ENCODE measurements around the gene RFTN1.
A peak's percentile ranks its signal among the peaks of the same experiment; 100 is the strongest.

RFTN1 gene

DNA sequence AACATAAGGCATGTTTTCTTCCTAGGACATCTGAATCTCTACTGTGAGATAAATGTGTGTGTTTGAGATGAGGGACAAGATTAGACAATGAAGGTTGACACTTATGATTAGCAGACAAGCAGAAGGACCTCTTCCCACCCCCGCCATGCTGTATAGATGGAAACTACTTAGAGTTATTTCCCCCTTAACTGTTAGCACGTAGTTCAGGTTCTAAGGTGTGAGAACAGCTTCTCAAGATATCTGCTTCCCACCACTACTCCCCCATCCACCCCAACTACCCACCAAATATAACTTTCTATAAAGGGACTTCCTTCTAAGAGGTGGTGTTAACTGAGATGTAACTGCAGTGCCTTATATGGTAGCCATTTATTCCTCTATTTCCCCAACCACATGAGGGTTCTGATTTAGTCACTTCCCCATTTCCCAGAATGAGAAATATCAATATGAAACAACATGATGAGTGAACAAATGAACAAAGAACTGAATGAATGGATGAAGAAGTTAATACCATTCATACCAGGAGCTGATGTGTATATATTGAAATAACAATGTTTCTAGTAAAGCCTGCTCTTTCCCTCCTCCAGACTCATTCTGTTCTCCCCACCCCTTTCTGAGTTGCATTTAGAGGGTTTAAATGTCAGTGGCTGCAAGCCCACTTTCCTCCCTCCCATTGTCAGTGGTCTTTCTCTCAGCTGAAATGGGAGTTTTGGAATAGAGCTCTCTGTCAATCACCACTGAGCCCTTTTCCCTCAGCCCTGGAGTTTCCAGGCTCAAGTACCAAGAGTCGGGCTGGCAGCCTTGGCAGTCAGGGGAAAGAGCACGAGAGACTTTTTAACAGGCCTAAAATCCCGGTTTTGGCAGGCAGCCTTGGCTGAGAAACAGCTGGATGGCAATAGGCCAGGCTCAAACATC lies 7.7 kb upstream of the RFTN1 start:
- no peak overlapping the region for H3K27ac Mint-ChIP-seq
- H3K36me3 Mint-ChIP-seq (ENCODE audit: insufficient read depth) = no peaks in the 10 kb centered on the region
- no peaks in the 10 kb centered on the region for H3K27me3 Mint-ChIP-seq
- no peak overlapping the region for H3K4me3 Mint-ChIP-seq
- H3K4me1 Mint-ChIP-seq (ENCODE audit: low read depth in 2 of 2) = peaks cover 11 to 49% of the 10 kb centered on the region in 2 donors
- no peak for DNase-seq
- ATAC-seq (replicated peaks) = peak; percentile 29
- H3K9me3 Mint-ChIP-seq = peaks cover 0 to 2% of the 10 kb centered on the region in 2 donors

DNA sequence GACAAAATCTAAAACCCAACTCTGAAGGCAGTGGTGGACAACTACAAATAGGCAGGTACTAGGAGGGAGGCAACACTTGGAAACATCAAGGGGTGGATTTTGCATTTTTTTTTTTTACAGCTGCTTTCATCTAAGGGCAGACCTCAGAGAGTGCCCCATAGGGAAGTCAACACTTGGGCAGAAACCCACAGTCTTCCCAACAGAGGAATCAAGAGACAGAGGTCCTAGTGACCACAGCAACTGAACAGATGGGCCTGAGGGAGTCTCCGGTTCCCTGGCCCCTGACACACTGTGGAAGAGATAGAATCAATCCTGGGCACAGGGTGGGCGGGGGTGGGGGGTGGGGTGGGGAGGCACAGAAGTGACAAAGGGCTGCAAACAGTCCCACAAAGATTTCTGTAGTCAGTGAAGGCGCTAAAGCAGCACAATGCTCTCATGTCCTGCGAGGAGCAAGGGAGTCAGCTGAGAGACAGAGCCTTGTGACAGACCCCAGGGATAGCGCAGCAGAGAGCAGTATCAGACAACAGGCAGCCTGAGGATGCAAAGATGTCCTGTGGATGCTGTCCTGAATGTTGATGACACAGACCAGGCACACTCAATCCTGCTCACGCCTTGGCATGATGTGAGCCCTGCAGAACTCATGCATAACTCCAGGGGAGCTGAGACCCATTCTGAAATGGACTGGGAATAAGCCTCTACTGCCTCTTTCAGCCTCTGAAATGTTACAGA lies 6.9 kb upstream of the RFTN1 start:
- Mint-ChIP-seq H3K4me1 (ENCODE audit: low read depth in 2 of 2) (peaks cover 18 to 57% of the 10 kb centered on the region in 2 donors), H3K9me3 (peaks cover 0 to 2% of the 10 kb centered on the region in 2 donors), H3K27ac (peak overlapping the region in 1 of 2 donors; percentile 81), H3K36me3 (ENCODE audit: insufficient read depth) (no peaks in the 10 kb centered on the region), H3K27me3 (no peaks in the 10 kb centered on the region), H3K4me3 (peak overlapping the region in 1 of 2 donors; percentile 45)
- DNase-seq (no peak), ATAC-seq (replicated peaks) (no peak)

DNA sequence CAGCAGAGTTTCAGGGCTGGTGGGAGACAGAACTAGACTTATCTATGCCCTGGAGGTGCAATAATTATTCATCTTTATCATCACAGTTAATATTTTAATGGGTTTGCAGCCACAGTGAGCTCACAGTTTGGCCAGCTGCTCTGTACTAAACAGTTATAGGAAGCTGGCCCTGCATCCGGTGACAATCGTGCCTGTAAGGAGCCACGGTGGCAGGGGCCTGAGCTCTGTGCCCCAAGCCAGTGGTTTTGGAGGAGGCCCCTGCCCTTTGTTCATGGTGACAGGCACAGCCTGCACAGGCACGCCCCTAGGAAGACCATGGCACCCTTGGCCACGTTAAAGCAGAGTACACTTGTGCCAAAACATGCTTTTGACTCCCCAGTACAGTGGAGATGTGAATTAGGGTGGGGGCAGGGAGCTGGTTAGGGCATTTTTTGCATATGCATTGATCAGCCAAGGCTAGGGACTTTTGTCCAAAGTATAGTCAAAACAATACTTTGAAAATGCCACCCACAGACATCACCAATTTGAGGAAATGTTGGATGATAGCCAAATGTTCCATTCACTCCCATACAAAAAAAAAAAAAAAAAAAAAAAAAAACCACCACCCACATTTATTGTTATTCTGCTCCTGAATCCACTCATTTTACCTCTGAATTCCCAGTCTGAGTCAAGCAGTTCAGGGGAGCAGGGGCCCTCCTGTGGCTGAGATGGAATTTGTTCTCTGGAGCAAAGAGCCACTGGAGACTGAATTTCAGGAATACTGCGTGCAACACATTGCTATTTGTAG lies 3.4 kb upstream of the RFTN1 start:
- DNase-seq = peak; percentile 15 to 34 (median 25)
- H3K27ac Mint-ChIP-seq = peak overlapping the region; percentile 90 to 99

DNA sequence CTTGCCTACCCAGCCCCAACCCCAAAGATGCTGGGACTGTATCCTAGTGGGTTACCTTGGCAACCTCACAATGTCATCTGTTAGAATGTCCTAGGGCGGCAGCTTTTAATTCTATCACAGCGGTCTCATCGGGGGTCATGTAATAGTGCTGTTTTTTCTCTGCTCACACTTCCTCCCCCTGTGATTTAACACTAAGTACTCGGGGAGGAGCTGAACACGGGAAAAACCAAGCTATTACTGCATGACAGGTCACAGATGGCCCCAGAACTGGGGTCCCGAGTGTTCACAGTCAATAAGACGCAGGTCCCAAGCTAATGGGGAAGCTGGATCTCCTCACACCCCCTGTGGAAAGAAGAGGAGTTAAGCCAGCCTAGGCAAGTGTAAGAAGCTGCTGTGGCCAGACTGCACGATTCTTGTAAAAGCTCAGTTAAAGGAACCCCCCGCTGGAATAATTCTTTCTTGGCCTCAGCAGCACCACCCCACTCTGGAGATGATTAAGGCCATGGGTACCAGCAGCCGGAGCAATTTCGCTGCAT lies 2.5 kb upstream of the RFTN1 start:
- Mint-ChIP-seq H3K36me3 (ENCODE audit: insufficient read depth) (peaks cover 23% of the 10 kb centered on the region), H3K27me3 (no peaks in the 10 kb centered on the region), H3K9me3 (no peaks in the 10 kb centered on the region), H3K4me3 (peak overlapping the region; percentile 92 to 98), H3K27ac (peak overlapping the region; percentile 90 to 99), H3K4me1 (ENCODE audit: low read depth in 2 of 2) (peaks cover 39 to 73% of the 10 kb centered on the region in 2 donors)
- peak; percentile 11 for ATAC-seq (replicated peaks)
- DNase-seq = peak; percentile 17 to 36 (median 18)

More for the DNA sequence above, 3.4 kb upstream of the RFTN1 start:
- peak; percentile 4 for ATAC-seq (replicated peaks)
- Mint-ChIP-seq H3K4me1 (ENCODE audit: low read depth in 2 of 2) (peaks cover 34 to 69% of the 10 kb centered on the region in 2 donors), H3K4me3 (peak overlapping the region; percentile 92 to 98), H3K27me3 (no peaks in the 10 kb centered on the region), H3K9me3 (no peaks in the 10 kb centered on the region), H3K36me3 (ENCODE audit: insufficient read depth) (peaks cover 19% of the 10 kb centered on the region)

DNA sequence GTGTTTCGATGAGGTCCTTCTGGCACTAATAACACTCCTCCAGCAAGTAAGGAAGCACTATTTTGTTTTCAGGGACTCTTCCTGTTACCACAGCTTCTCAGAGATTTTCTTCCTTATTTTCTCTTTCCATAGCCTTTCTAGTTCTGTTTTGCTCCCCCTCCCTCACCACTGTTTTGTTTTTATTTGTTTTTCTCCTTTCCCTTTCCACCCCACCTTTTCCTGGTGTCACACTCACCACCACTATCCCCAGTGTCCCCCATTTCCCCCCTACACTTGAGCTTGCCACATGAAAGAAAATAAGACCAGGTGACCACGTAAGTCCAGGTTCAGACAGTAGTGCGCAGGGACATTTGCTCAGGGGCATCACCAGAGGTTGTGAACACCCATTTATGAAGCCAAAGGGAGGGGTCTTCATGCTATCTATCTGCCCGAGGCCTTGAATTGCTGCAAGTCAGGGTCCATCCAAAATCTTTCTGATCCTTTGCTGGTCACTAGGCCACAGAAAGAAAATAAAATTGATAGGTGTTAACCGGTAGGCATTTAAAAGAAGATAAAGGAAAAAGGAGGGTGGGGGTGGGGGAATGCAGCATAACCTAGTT lies 1.4 kb upstream of the RFTN1 start:
- Mint-ChIP-seq H3K27me3 (no peaks in the 10 kb centered on the region), H3K36me3 (ENCODE audit: insufficient read depth) (peaks cover 24% of the 10 kb centered on the region), H3K4me1 (ENCODE audit: low read depth in 2 of 2) (peaks cover 45 to 76% of the 10 kb centered on the region in 2 donors)

DNA sequence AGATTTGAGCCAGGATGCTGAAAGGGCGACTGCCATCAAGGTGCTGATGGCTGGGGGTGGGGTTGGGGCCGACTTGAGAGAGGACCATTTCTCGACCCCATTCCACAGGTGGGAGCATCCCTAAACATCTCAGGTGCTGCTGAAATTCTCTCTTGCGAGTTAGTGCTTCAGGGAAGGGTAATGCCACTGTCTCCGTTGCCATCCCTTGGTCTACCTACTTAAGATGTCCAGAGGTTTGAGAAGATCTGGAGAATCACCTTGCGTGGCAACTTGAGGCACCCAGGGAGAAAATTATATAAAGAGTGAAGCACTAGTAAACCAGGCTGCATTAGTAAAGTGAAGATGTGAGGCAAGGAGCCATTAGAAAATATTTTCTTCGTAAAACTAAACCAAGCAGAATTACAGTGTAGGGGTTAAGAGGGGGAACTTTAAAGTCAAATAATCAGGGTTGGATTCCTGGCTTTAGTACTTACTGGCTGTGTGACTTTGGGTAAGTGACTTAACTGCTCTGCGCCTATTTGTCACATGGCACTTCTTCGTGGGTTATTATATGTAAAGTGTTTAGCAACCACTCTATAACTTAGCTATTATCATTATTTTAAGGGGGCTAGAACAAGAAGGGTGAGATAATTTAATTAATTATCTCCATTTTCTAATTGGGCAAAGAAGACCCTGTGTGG lies 662 bp upstream of the RFTN1 start:
- Mint-ChIP-seq H3K4me3 (peak overlapping the region; percentile 92 to 98), H3K4me1 (ENCODE audit: low read depth in 2 of 2) (peaks cover 48 to 71% of the 10 kb centered on the region in 2 donors), H3K27ac (peak overlapping the region; percentile 97 to 99), H3K9me3 (no peaks in the 10 kb centered on the region), H3K36me3 (ENCODE audit: insufficient read depth) (peaks cover 27% of the 10 kb centered on the region), H3K27me3 (no peaks in the 10 kb centered on the region)
- no peak for ATAC-seq (replicated peaks)
- no peak for DNase-seq

More for the DNA sequence above, 1.4 kb upstream of the RFTN1 start:
- Mint-ChIP-seq H3K9me3 (no peaks in the 10 kb centered on the region), H3K4me3 (peak overlapping the region; percentile 92 to 98), H3K27ac (peak overlapping the region; percentile 97 to 99)
- ATAC-seq (replicated peaks) (no peak), DNase-seq (no peak)

DNA sequence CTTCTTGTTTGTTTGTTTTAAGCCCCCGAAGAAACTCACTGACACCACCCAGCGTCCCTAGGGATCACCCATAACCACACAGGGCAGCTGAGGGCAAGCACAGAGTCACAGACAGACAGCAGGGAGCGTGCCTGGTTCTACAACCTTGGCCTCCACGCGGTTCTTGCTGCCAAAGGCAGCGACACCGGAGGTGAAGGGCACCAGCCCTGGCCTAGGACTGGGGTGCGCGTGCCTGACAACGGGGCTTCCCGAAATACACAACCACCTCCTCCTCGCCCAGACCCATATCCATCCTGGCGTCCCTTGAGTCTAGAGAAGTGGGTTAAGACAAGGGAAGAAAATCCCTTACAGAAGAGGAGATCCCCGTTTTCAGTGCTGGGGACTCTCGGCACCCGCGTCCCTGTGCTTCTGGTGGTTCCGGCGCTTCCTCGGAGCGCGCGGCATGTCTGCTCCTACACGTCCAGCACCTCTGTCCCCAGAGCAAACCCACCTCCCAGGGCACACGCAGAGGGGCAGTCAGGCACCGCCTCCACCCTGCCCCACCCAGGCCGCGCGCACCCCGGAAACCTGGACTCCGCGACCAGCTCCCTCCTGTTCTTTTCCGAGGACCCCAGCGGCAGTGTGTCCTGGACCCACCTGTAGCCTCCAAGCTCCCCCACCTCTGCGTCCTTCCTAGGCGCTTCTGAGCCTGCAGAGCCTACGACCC lies 911 bp downstream of the RFTN1 start:
- Mint-ChIP-seq H3K4me3 (peak overlapping the region; percentile 92 to 98), H3K36me3 (ENCODE audit: insufficient read depth) (peaks cover 29% of the 10 kb centered on the region), H3K9me3 (no peaks in the 10 kb centered on the region), H3K4me1 (ENCODE audit: low read depth in 2 of 2) (peaks cover 60 to 75% of the 10 kb centered on the region in 2 donors), H3K27me3 (no peaks in the 10 kb centered on the region), H3K27ac (peak overlapping the region; percentile 97 to 99)
- ATAC-seq (replicated peaks) (peak; percentile 44), DNase-seq (peak; percentile 36 to 55 (median 45))

DNA sequence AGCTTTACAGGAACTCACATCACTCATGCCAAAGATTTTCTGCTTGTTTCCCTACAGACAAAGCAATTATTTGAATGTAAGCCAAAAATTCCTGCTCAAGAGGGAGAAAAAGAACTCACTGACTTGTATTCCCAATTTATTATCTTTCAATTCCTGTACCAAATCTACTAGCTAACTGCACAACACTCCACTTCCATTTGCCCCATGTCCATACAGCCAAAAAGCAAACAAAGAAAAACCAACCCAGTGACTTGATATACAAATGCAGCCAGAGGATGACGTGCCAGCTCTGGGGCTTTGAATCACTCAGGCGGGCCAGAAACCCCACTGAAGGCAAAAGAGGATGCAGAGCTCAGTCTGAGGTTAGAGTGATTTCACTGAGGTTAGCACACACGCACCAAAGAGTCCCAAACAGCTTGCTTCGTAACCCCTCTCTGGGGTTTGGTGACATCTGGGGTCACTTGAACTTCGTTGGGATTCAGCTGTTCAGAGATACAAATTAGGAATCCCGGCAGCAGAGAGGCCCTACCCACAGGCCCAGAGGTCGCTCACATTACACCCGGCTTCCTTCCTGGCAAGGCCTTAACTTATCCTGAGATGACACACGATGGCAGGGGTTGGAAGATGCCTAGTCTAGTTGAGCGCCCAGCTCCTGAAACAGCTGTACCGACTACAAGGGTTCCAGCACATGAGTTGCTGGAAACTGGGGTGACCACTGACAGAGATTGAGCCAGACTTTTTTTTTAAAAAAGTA lies 1.6 kb downstream of the RFTN1 start:
- H3K4me1 Mint-ChIP-seq (ENCODE audit: low read depth in 2 of 2) = peaks cover 63 to 82% of the 10 kb centered on the region in 2 donors
- no peaks in the 10 kb centered on the region for H3K9me3 Mint-ChIP-seq
- H3K36me3 Mint-ChIP-seq (ENCODE audit: insufficient read depth) = peaks cover 30% of the 10 kb centered on the region
- no peaks in the 10 kb centered on the region for H3K27me3 Mint-ChIP-seq
- ATAC-seq (replicated peaks) = peak; percentile 77
- peak; percentile 74 to 80 (median 74) for DNase-seq
- H3K4me3 Mint-ChIP-seq = peak overlapping the region; percentile 92 to 98
- peak overlapping the region; percentile 97 to 99 for H3K27ac Mint-ChIP-seq

DNA sequence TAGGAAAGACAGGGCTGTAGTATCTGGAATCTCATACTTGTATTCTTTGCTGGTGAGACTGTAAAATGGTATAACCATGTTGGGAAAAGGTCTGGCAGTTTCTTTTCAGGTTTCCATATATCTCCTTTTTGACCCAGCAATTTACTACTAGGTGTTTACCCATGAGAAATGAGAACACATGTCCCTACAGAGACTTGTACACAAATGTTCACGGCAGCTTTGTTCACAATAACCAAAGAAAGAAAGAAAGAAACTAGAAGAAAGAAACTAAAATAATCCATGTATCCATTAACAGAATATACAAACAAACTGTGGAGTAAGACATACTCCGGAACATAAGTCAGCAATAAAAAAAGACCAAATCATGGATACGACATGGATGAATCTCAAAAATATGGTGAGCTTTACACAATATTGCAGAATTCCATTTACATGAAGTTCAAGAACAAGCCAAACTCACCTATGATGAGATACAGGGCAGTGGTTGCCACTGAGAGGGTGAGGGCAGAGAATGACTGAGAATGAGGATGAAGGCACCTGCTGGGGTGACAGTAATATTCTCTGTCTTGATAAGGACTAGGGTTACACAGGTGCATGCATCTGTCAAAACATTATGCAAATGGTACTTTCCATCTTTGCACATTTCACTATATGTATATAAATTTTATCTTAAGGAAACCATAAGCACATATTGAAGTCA lies 2.7 kb downstream of the RFTN1 start:
- ATAC-seq (replicated peaks) (no peak), DNase-seq (no peak)
- Mint-ChIP-seq H3K9me3 (no peaks in the 10 kb centered on the region), H3K4me1 (ENCODE audit: low read depth in 2 of 2) (peaks cover 62 to 81% of the 10 kb centered on the region in 2 donors), H3K27ac (peak overlapping the region; percentile 97 to 99), H3K36me3 (ENCODE audit: insufficient read depth) (peaks cover 30% of the 10 kb centered on the region), H3K4me3 (peak overlapping the region; percentile 40 to 98), H3K27me3 (no peaks in the 10 kb centered on the region)

DNA sequence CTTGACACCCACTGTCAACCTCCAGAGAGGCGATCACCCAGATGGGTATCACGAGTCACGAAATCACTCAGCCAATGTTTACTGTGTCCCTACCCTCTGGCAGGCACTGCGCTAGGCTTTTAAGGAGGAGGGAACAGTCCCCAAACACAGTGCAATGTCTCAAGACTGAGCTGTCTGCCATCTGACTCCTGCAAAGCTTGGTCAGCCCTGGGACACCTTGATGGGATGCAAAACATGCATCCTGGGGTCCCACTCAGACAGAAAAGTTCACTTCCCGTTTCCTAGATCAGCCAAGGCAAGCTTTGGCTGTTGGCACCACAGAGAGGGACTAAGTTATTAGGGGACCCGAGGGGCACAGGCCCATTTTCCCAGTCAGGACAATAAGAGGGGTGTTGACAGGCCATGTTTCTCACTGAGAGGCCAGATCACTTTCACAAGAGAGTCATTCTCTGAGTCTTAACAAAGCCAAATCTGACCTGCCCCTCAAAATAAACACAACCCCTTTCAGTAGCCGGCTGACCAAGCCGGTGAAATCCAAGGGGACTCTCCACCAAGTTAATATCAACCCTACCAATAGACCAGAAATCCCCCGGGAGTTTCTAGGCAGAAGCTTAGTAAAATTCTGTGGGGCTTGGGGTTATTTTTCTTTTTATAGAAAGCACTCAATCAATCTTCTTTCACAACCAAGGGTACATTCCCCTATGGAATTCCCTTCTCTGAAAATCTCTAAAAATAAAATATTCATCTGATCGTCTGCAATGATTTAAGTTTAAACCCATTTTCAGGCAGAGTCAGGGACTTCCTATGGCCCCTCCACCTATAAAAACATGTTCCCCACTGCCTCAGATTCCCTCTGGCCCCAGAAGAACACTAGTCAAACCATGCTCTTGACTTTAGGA lies 3.5 kb downstream of the RFTN1 start:
- H3K4me3 Mint-ChIP-seq = peak overlapping the region; percentile 40 to 98
- H3K27me3 Mint-ChIP-seq = no peaks in the 10 kb centered on the region
- ATAC-seq (replicated peaks) (no peak), DNase-seq (no peak)
- peaks cover 61 to 78% of the 10 kb centered on the region in 2 donors for H3K4me1 Mint-ChIP-seq (ENCODE audit: low read depth in 2 of 2)
- H3K9me3 Mint-ChIP-seq = no peaks in the 10 kb centered on the region
- H3K36me3 Mint-ChIP-seq (ENCODE audit: insufficient read depth) = peaks cover 34% of the 10 kb centered on the region
- peak overlapping the region; percentile 97 to 99 for H3K27ac Mint-ChIP-seq
